Activated CD8-positive, alpha-beta T cell treated with anti-CD3 and anti-CD28 coated beads for 36 hours (primary cell): ENCODE results near the gene CGNL1. TPM values are rescaled to one million over a fixed set of nuclear protein-coding genes. Genes with fewer than 3 reads are reported as not detected.

Experiments used
- ATAC-seq: fragments of 200-7000 bp; cut with Tn5 transposase; one replicate; pipeline ENCODE4 v1.10.0; 2021; ENCODE audit warnings: mild to moderate bottlenecking, moderate library complexity
- CTCF ChIA-PET: fragments of 350-600 bp; sonication (Branson Sonifier 250); formaldehyde crosslinking; loops from one replicate; lab custom pipeline; 2021; ENCODE audit warnings: antibody characterized with exemption; lab: Charles Lee
- POLR2A ChIA-PET: fragments of 350-600 bp; sonication (Branson Sonifier 250); formaldehyde crosslinking; loops from one replicate; lab custom pipeline; 2021; ENCODE audit warnings: antibody characterized with exemption; lab: Charles Lee
- DNase-seq: peaks from one replicate; pipeline ENCODE4 v3.0.0-alpha.2; 2020
- H3K27ac Mint-ChIP-seq: one replicate; pipeline ENCODE4 v1.8.0; 2021; ENCODE audit warnings: mild to moderate bottlenecking, mixed read lengths
- H3K27me3 Mint-ChIP-seq: one replicate; pipeline ENCODE4 v1.8.0; 2021; ENCODE audit warnings: mixed read lengths
- H3K36me3 Mint-ChIP-seq: one replicate; pipeline ENCODE4 v1.8.0; 2021; ENCODE audit warnings: low read depth, mixed read lengths
- H3K4me1 Mint-ChIP-seq: one replicate; pipeline ENCODE4 v1.8.0; 2021; ENCODE audit warnings: low read depth, mixed read lengths
- H3K4me3 Mint-ChIP-seq: one replicate; pipeline ENCODE4 v1.8.0; 2021; ENCODE audit warnings: mild to moderate bottlenecking, moderate library complexity, mixed read lengths
- H3K9me3 Mint-ChIP-seq: one replicate; pipeline ENCODE4 v1.8.0; 2021; ENCODE audit warnings: mixed read lengths
- intact Hi-C: fragments of 100-400 bp; cut with micrococcal nuclease; formaldehyde crosslinking; loops from one replicate; pipeline ENCODE4 v1.10.0; 2022
- total RNA-seq, 2 experiments: library from RNA; stranded (reverse); gene quantifications; one replicate each; pipeline ENCODE4 v1.2.3, GENCODE V29; 2021
- TF ChIP-seq, protein P1 (sequence below): fragments of 200-600 bp; IDR thresholded peaks from one replicate; pipeline ENCODE4 v1.8.0; 2022; ENCODE audit warnings: antibody characterized with exemption, mild to moderate bottlenecking

The CGNL1 gene
- total RNA-seq, 2 experiments from 2014 or later = not detected

GRCh38 chr15:57505949-57506391, 129.7 kb downstream of the CGNL1 start:
- Mint-ChIP-seq H3K36me3 (no peaks in the 10 kb centered on the region), H3K4me1 (no peaks in the 10 kb centered on the region), H3K4me3 (no peak overlapping the region), H3K27ac (no peak overlapping the region), H3K27me3 (no peaks in the 10 kb centered on the region), H3K9me3 (no peaks in the 10 kb centered on the region)
- DNase-seq (no peak), ATAC-seq (no peak)
- intact Hi-C loops = no loop called here
- ChIA-PET POLR2A (no interaction called here), CTCF (no interaction called here)
- TF ChIP-seq, protein P1, sequence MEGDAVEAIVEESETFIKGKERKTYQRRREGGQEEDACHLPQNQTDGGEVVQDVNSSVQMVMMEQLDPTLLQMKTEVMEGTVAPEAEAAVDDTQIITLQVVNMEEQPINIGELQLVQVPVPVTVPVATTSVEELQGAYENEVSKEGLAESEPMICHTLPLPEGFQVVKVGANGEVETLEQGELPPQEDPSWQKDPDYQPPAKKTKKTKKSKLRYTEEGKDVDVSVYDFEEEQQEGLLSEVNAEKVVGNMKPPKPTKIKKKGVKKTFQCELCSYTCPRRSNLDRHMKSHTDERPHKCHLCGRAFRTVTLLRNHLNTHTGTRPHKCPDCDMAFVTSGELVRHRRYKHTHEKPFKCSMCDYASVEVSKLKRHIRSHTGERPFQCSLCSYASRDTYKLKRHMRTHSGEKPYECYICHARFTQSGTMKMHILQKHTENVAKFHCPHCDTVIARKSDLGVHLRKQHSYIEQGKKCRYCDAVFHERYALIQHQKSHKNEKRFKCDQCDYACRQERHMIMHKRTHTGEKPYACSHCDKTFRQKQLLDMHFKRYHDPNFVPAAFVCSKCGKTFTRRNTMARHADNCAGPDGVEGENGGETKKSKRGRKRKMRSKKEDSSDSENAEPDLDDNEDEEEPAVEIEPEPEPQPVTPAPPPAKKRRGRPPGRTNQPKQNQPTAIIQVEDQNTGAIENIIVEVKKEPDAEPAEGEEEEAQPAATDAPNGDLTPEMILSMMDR = no peak

DNA sequence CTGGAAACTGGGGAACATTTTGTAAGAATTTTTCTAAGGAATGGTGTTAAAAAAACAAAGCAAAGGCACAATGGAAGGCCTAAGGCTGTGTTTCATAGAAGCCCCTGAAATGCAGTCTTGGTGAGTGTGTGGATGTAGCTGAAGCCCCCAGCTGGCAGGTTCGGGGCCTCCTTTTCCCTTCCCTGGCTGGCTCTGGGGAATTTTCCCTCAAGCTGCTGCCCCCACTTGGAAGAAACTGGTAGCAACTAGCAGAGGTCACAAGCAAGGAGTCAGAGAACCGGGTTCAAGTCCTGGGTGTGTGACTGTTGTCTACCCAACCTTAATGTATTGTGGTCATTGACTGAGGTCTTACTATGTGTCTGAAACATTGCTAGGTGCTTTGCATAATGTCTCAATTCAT, 130.1 kb downstream of the CGNL1 start:
- CTCF ChIA-PET = no interaction called here
- no peak overlapping the region for H3K4me3 Mint-ChIP-seq

DNA sequence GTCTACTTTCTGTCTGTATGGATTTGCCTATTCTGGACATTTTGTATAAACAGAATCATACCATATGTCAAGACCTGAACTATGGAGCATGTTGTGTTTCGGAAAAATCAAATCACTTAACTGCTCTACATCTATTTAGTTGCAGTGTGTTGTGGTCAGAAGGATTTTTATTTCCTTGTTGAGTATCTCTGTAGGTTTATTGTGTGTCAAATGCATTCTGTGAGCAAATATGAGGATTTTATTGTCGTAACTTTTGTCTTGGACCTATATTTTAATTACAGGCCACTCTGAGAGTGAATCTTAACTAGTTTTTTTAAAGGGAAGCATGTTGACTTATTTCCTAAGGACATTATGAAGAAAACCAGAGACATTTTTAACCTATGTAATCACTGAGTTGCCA, 130.8 kb downstream of the CGNL1 start:
- ChIA-PET CTCF (no interaction called here), POLR2A (no interaction called here)
- intact Hi-C loops = no loop called here
- DNase-seq = no peak
- Mint-ChIP-seq H3K36me3 (no peaks in the 10 kb centered on the region), H3K4me3 (no peak overlapping the region), H3K4me1 (no peaks in the 10 kb centered on the region), H3K27me3 (no peaks in the 10 kb centered on the region), H3K9me3 (no peaks in the 10 kb centered on the region), H3K27ac (no peak overlapping the region)
- no peak for ATAC-seq
- TF ChIP-seq, protein P1 = no peak

More for the DNA sequence above, 130.1 kb downstream of the CGNL1 start:
- POLR2A ChIA-PET = no interaction called here
- H3K9me3 Mint-ChIP-seq = no peaks in the 10 kb centered on the region
- no peaks in the 10 kb centered on the region for H3K36me3 Mint-ChIP-seq
- H3K4me1 Mint-ChIP-seq = no peaks in the 10 kb centered on the region
- ATAC-seq = no peak
- H3K27ac Mint-ChIP-seq = no peak overlapping the region
- intact Hi-C loops = no loop called here
- TF ChIP-seq, protein P1 = no peak
- H3K27me3 Mint-ChIP-seq = no peaks in the 10 kb centered on the region
- DNase-seq = no peak

DNA sequence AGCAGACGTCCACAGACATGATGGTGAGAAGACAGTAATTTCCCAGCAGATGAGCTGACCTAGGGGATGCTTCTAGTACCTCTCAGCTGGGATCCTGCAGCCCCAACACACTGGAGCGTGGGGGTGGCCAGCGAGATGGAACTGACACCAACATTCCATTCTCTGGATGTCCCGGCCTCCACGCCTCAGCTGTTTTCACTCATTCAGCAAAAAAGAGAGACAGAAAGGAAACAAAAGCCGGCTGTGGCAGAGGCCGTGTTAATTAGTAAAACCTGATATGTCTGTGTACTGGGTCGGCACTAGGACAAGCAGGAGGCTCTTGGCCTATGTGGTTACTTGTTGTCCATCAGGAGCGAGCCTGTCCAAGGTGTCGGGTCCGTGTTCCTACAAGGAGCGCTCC, 132.8 kb downstream of the CGNL1 start:
- H3K4me1 Mint-ChIP-seq = no peaks in the 10 kb centered on the region
- ChIA-PET POLR2A (no interaction called here), CTCF (no interaction called here)
- no peak for DNase-seq
- H3K27ac Mint-ChIP-seq = no peak overlapping the region
- H3K36me3 Mint-ChIP-seq = no peaks in the 10 kb centered on the region
- no peak for ATAC-seq
- intact Hi-C loops = no loop called here
- TF ChIP-seq, protein P1 = no peak
- no peaks in the 10 kb centered on the region for H3K9me3 Mint-ChIP-seq
- no peak overlapping the region for H3K4me3 Mint-ChIP-seq
- no peaks in the 10 kb centered on the region for H3K27me3 Mint-ChIP-seq

DNA sequence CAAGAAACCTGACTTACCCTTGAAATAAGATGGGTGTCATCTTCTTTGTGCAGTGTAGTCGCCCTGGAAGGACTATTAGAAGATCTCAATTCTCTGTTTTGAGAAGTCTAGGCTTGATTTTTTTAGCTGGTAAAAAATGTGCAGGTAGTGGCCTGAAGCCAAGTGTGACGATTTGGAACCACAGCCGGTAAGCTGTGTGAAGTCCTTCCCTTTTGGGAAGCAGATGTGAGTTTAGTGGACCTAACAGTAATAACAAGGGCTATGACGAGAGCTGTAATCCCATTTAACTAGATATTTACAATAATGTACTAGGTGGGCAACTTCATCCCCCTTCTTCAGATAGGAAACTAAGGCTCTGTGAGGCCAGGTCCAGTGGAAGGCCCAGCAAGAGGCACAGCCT, 133.7 kb downstream of the CGNL1 start:
- Mint-ChIP-seq H3K9me3 (no peaks in the 10 kb centered on the region), H3K27ac (no peak overlapping the region), H3K36me3 (no peaks in the 10 kb centered on the region), H3K27me3 (no peaks in the 10 kb centered on the region), H3K4me3 (no peak overlapping the region), H3K4me1 (no peaks in the 10 kb centered on the region)
- intact Hi-C loops = no loop called here
- no peak for DNase-seq
- ATAC-seq = no peak
- ChIA-PET POLR2A (no interaction called here), CTCF (interaction anchor here (1.0 kb wide), 1 partner anchor 17 kb away, joined by 3 read pairs; no protein-coding TSS in a partner anchor)
- TF ChIP-seq, protein P1 = no peak
